Stimulated activated CD4-positive, alpha-beta T cell treated with anti-CD3 and anti-CD28 coated beads, TNF-alpha, amount 100 ng/mL, for 1 hour (primary cell): ENCODE measurements around the gene SLC16A11.
"Not testable (repeated sequence)": the region's sequence is repeated elsewhere in the genome, so short reads cannot be mapped to it uniquely, and the experiment has no call there.

Experiments
- DNase-seq, 3 donors: peaks; one replicate each; pipeline ENCODE4 v3.0.0-alpha.2; 2020; ENCODE audit warnings: low read depth in 3 of 3, low spot score in 1 of 3

The SLC16A11 gene

GRCh38 chr17:7060165-7060891, 16.4 kb upstream of the SLC16A11 start:
- peak in 1 of 3 donors; percentile 25 for DNase-seq

GRCh38 chr17:7058831-7059447, 15.0 kb upstream of the SLC16A11 start:
- no peak for DNase-seq

- no peak for DNase-seq
Measured at GRCh38 chr17:7056386-7056785, 12.5 kb upstream of the SLC16A11 start.

GRCh38 chr17:7050583-7050982, 6.7 kb upstream of the SLC16A11 start:
- not testable (repeated sequence) for DNase-seq

- no peak for DNase-seq
Measured at GRCh38 chr17:7048968-7049367, 5.1 kb upstream of the SLC16A11 start.

- DNase-seq: no peak
Measured at GRCh38 chr17:7047566-7047965, 3.7 kb upstream of the SLC16A11 start.

- not testable (repeated sequence) for DNase-seq
Measured at GRCh38 chr17:7046725-7047397, 3.0 kb upstream of the SLC16A11 start.

GRCh38 chr17:7046127-7046724, 2.3 kb upstream of the SLC16A11 start:
- DNase-seq: no peak

- no peak for DNase-seq
Measured at GRCh38 chr17:7045492-7046126, 1.7 kb upstream of the SLC16A11 start.

GRCh38 chr17:7043182-7043496, 753 bp downstream of the SLC16A11 start:
- no peak for DNase-seq

GRCh38 chr17:7042501-7043181, 1.3 kb downstream of the SLC16A11 start:
- no peak for DNase-seq

GRCh38 chr17:7041607-7042500, 2.0 kb downstream of the SLC16A11 start:
- DNase-seq: no peak

- no peak for DNase-seq
Measured at GRCh38 chr17:7039832-7040231, 4.1 kb downstream of the SLC16A11 start.

GRCh38 chr17:7038025-7038862, 5.6 kb downstream of the SLC16A11 start:
- no peak for DNase-seq

GRCh38 chr17:7035591-7036368, 8.1 kb downstream of the SLC16A11 start, which contains the start of gene SLC16A13:
Gene SLC16A13, plus strand, starts transcription at chr17:7036015. Its CDS starts 368 bp downstream, at chr17:7036383.
- DNase-seq: peak; percentile 91 to 97 (median 96)

GRCh38 chr17:7034955-7035590, 8.8 kb downstream of the SLC16A11 start:
- no peak for DNase-seq

- DNase-seq: no peak
Measured at GRCh38 chr17:7029659-7030058, 14.2 kb downstream of the SLC16A11 start.

- no peak for DNase-seq
Measured at GRCh38 chr17:7029096-7029495, 14.8 kb downstream of the SLC16A11 start.
